Neutrophil (primary cell): ENCODE data around the gene FITM1.

Experiments
- H3K27ac ChIP-seq: fragments of 200-600 bp; sonication (generic); 2 replicates; pipeline ENCODE4 v1.5.1; 2016; ENCODE audit warnings: mild to moderate bottlenecking, moderate library complexity
- H3K27me3 ChIP-seq: fragments of 200-600 bp; sonication (generic); 2 replicates; pipeline ENCODE4 v1.6.0; 2016; ENCODE audit warnings: mild to moderate bottlenecking
- H3K36me3 ChIP-seq: fragments of 200-600 bp; sonication (generic); 2 replicates; pipeline ENCODE4 v1.5.1; 2017
- H3K4me1 ChIP-seq, 2 experiments: fragments of 200-600 bp in 1 of 2; sonication (generic) in 1 of 2; 1 replicate in 1 of 2; 2 replicates in 1 of 2; pipeline versions ENCODE4 v1.5.1 to v1.6.1; 2013 to 2016; ENCODE audit warnings: low read depth in 1 of 2, low read length in 1 of 2, mild to moderate bottlenecking in 1 of 2, moderate library complexity in 1 of 2; ENCODE audit not compliant: control insufficient read depth in 1 of 2, insufficient read depth in 1 of 2
- H3K4me3 ChIP-seq, 2 experiments: fragments of 200-600 bp in 1 of 2; sonication (generic) in 1 of 2; 1 replicate in 1 of 2; 2 replicates in 1 of 2; pipeline ENCODE4 v1.5.1; 2013 to 2016; ENCODE audit warnings: low read depth in 1 of 2, low read length in 1 of 2, mild to moderate bottlenecking in 1 of 2, moderate library complexity in 1 of 2
- H3K9me3 ChIP-seq: fragments of 200-600 bp; sonication (generic); 2 replicates; pipeline ENCODE4 v1.5.1; 2016
- CTCF ChIP-seq: fragments of 200-600 bp; sonication (generic); IDR thresholded peaks from 2 replicates; pipeline ENCODE4 v1.5.1; 2016; ENCODE audit warnings: antibody characterized with exemption

Gene FITM1

GRCh38 chr14:24084440-24084839 is 46.0 kb upstream of the FITM1 start:
- H3K4me3 ChIP-seq: no peak overlapping the region
- H3K36me3 ChIP-seq: no peaks in the 10 kb centered on the region
- peaks cover 48% of the 10 kb centered on the region for H3K27me3 ChIP-seq

GRCh38 chr14:24085215-24085614 is 45.2 kb upstream of the FITM1 start:
- Histone ChIP-seq H3K4me3 (no peak overlapping the region), H3K36me3 (no peaks in the 10 kb centered on the region), H3K4me1 (peaks cover 9 to 14% of the 10 kb centered on the region in 2 experiments), H3K9me3 (no peaks in the 10 kb centered on the region), H3K27me3 (peaks cover 40% of the 10 kb centered on the region), H3K27ac (no peak overlapping the region)
- no peak for TF ChIP-seq CTCF

More at GRCh38 chr14:24084440-24084839, 46.0 kb upstream of the FITM1 start:
- no peak overlapping the region for H3K27ac ChIP-seq
- H3K4me1 ChIP-seq: peaks cover 9 to 14% of the 10 kb centered on the region in 2 experiments
- no peaks in the 10 kb centered on the region for H3K9me3 ChIP-seq
- no peak for TF ChIP-seq CTCF

- H3K4me3 ChIP-seq: no peak overlapping the region
Observed at GRCh38 chr14:24086193-24086955, 44.1 kb upstream of the FITM1 start.

GRCh38 chr14:24087004-24087403 is 43.5 kb upstream of the FITM1 start:
- no peaks in the 10 kb centered on the region for H3K36me3 ChIP-seq
- H3K4me3 ChIP-seq: no peak overlapping the region
- H3K4me1 ChIP-seq: no peaks in the 10 kb centered on the region
- no peak for TF ChIP-seq CTCF
- peaks cover 22% of the 10 kb centered on the region for H3K27me3 ChIP-seq
- H3K27ac ChIP-seq: no peak overlapping the region
- no peaks in the 10 kb centered on the region for H3K9me3 ChIP-seq

More at GRCh38 chr14:24086193-24086955, 44.1 kb upstream of the FITM1 start:
- Histone ChIP-seq H3K9me3 (no peaks in the 10 kb centered on the region), H3K36me3 (no peaks in the 10 kb centered on the region), H3K4me1 (peaks cover under 1 to 4% of the 10 kb centered on the region in 2 experiments), H3K27me3 (peaks cover 29% of the 10 kb centered on the region), H3K27ac (no peak overlapping the region)
- no peak for TF ChIP-seq CTCF

GRCh38 chr14:24088095-24088494 is 42.4 kb upstream of the FITM1 start:
- TF ChIP-seq CTCF: no peak
- H3K27ac ChIP-seq: no peak overlapping the region
- no peak overlapping the region for H3K4me3 ChIP-seq
- no peaks in the 10 kb centered on the region for H3K36me3 ChIP-seq
- H3K9me3 ChIP-seq: no peaks in the 10 kb centered on the region
- no peaks in the 10 kb centered on the region for H3K4me1 ChIP-seq
- peaks cover 13% of the 10 kb centered on the region for H3K27me3 ChIP-seq
